ENCODE data around the gene IL18. TPM values are rescaled to one million over a fixed set of nuclear protein-coding genes. Genes with fewer than 3 reads are reported as not detected.
"Not testable (repeated sequence)": the region's sequence is repeated elsewhere in the genome, so short reads cannot be mapped to it uniquely, and the experiment has no call there.

Gene IL18
- total RNA-seq, 1 donor from 2014 or later: 1.4 TPM

DNA sequence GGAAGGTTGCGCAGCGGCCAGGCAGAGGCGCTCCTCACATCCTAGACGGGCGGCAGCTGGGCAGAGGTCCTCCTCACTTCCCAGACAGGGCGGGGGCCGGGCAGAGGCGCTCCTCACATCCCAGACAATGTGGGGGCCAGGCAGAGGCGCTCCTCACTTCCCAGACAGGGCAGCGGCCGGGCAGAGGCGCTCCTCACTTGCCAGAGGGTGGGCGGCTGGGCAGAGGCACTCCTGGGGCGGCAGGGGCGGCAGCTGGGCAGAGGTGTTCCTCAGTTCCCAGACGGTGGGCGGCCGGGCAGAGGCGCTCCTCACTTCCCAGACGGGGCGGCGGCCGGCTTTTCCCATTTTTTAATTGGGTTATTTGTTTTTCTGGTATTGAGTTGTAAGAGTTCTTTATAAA lies 42.2 kb upstream of the IL18 start:
- H3K27ac Mint-ChIP-seq: no peak overlapping the region
- H3K4me3 Mint-ChIP-seq (ENCODE audit: low read depth): no peak overlapping the region
- peaks cover 5% of the 10 kb centered on the region for H3K36me3 Mint-ChIP-seq (ENCODE audit: insufficient read depth)
- H3K27me3 Mint-ChIP-seq: peaks cover 4% of the 10 kb centered on the region
- DNase-seq (ENCODE audit: low spot score, unreplicated experiment): no peak
- peaks cover 4% of the 10 kb centered on the region for H3K9me3 Mint-ChIP-seq (ENCODE audit: low read depth)
- H3K4me1 Mint-ChIP-seq (ENCODE audit: low read depth): peaks cover 10% of the 10 kb centered on the region
- TF ChIP-seq, protein P1, sequence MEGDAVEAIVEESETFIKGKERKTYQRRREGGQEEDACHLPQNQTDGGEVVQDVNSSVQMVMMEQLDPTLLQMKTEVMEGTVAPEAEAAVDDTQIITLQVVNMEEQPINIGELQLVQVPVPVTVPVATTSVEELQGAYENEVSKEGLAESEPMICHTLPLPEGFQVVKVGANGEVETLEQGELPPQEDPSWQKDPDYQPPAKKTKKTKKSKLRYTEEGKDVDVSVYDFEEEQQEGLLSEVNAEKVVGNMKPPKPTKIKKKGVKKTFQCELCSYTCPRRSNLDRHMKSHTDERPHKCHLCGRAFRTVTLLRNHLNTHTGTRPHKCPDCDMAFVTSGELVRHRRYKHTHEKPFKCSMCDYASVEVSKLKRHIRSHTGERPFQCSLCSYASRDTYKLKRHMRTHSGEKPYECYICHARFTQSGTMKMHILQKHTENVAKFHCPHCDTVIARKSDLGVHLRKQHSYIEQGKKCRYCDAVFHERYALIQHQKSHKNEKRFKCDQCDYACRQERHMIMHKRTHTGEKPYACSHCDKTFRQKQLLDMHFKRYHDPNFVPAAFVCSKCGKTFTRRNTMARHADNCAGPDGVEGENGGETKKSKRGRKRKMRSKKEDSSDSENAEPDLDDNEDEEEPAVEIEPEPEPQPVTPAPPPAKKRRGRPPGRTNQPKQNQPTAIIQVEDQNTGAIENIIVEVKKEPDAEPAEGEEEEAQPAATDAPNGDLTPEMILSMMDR (IDR thresholded peaks at IDR 0.05; ENCODE audit: unreplicated experiment): no peak

DNA sequence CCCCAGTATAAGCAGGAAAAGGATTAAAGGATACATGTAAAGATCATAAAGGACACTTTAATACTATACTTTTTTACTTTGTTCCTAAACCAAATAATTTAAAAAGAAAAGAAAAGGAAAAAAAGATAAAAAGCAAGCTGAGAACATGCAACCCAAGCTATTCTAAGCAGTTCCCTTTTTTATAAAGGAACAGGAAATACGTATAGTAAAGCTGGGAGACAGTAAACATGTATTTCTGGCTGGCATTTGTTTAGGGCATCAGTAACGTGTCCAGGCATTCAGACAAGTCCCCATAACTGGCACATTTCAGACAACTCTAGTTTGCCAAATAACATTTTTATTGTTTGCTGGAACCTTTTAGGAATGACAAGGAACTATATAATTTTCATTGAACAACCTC lies 36.4 kb upstream of the IL18 start:
- Mint-ChIP-seq H3K4me1 (ENCODE audit: low read depth) (peaks cover 14% of the 10 kb centered on the region), H3K27me3 (peaks cover 8% of the 10 kb centered on the region), H3K27ac (no peak overlapping the region), H3K36me3 (ENCODE audit: insufficient read depth) (no peaks in the 10 kb centered on the region), H3K4me3 (ENCODE audit: low read depth) (no peak overlapping the region), H3K9me3 (ENCODE audit: low read depth) (no peaks in the 10 kb centered on the region)
- TF ChIP-seq, protein P1 (IDR thresholded peaks at IDR 0.05; ENCODE audit: unreplicated experiment): no peak
- no peak for DNase-seq (ENCODE audit: low spot score, unreplicated experiment)

DNA sequence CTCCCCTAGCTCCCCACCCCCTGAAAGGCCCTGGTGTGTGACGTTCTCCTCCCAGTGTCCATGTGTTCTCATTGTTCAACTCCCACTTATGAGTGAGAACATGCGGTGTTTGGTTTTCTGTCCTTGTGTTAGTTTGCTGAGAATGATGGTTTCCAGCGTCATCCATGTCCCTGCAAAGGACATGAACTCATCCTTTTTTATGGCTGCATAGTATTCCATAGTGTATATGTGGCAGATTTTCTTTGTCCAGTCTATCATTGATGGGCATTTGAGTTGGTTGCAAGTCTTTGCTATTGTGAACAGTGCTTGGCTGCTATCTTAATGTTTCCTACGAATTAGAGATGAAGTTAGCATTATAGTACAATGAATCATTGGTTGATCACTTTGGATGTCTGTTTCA lies 35.2 kb upstream of the IL18 start:
- not testable (repeated sequence) for H3K4me3 Mint-ChIP-seq (ENCODE audit: low read depth); H3K9me3 Mint-ChIP-seq (ENCODE audit: low read depth); H3K27ac Mint-ChIP-seq; DNase-seq (ENCODE audit: low spot score, unreplicated experiment); H3K36me3 Mint-ChIP-seq (ENCODE audit: insufficient read depth); H3K27me3 Mint-ChIP-seq
- H3K4me1 Mint-ChIP-seq (ENCODE audit: low read depth): peaks cover 14% of the 10 kb centered on the region

DNA sequence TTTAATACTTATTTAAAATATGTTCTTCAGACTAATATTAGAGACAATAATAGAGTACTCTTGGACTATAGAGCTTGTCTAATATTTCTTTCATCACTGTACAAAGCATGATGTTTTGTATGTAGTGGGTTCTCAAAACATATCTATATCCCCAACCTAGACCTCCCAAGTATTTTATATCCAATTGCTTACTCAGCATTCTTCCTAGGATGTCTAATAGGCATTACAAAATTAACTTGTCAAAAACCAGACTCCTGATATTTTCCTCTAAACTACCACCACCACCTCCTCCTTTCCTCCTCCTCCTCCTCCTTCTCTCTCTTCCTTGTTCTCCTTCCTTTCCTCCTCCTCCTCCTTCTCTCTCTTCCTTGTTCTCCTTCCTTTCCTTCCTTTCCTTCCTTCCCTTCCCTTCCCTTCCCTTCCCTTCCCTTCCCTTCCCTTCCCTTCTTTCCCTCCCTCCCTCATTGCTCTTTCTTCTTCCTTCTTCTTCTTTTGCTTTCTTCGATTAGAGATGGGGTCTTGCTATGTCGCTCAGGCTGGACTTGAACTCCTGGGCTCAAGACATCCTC lies 32.7 kb upstream of the IL18 start:
- H3K4me1 Mint-ChIP-seq (ENCODE audit: low read depth): peaks cover 7% of the 10 kb centered on the region
- H3K9me3 Mint-ChIP-seq (ENCODE audit: low read depth): peaks cover 3% of the 10 kb centered on the region
- no peaks in the 10 kb centered on the region for H3K36me3 Mint-ChIP-seq (ENCODE audit: insufficient read depth)
- H3K4me3 Mint-ChIP-seq (ENCODE audit: low read depth): no peak overlapping the region
- DNase-seq (ENCODE audit: low spot score, unreplicated experiment): no peak
- no peak overlapping the region for H3K27ac Mint-ChIP-seq
- TF ChIP-seq, protein P1 (IDR thresholded peaks at IDR 0.05; ENCODE audit: unreplicated experiment): no peak
- H3K27me3 Mint-ChIP-seq: peaks cover 8% of the 10 kb centered on the region

DNA sequence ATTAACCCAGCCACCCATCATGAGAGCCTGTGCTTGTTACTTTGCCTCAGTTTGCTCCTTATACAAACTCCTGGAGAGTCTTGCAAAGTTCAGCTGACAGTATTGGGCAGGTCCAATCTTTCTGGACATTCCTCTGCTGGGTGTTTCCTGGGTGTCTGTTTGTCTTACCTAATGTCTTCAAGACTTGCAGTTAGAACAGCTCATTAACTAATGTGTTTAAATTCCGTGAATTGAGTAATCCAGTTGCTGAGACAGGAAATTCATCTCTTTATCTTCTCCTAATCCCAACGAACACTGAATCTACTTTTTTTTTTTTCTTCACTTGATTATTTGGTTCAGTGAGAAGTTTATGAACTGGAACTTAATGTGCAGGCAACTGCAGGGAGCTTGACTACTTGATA lies 32.1 kb upstream of the IL18 start:
- Mint-ChIP-seq H3K4me3 (ENCODE audit: low read depth) (no peak overlapping the region), H3K27me3 (peaks cover 8% of the 10 kb centered on the region), H3K4me1 (ENCODE audit: low read depth) (peaks cover 4% of the 10 kb centered on the region)

DNA sequence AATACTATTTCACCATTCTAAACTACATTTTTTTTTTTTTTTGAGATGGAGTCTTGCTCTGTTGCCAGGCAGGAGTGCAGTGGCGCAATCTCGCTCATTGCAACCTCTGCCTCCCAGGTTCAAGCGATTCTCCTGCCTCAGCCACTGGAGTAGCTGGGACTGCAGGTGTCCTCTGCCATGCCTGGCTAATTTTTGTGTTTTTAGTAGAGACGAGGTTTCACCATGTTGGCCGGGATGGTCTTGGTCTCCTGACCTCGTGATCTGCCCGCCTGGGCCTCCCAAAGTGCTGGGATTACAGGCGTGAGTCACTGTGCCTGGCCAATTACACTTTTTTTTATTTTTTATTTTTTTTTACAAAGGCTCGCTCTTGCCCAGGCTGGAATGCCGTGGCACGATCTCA lies 31.2 kb upstream of the IL18 start:
- H3K27ac Mint-ChIP-seq; H3K36me3 Mint-ChIP-seq (ENCODE audit: insufficient read depth); H3K4me3 Mint-ChIP-seq (ENCODE audit: low read depth); H3K4me1 Mint-ChIP-seq (ENCODE audit: low read depth); H3K9me3 Mint-ChIP-seq (ENCODE audit: low read depth); DNase-seq (ENCODE audit: low spot score, unreplicated experiment); H3K27me3 Mint-ChIP-seq: not testable (repeated sequence)

More for the DNA sequence above, 32.1 kb upstream of the IL18 start:
- no peak for DNase-seq (ENCODE audit: low spot score, unreplicated experiment)
- H3K27ac Mint-ChIP-seq: no peak overlapping the region
- peaks cover 3% of the 10 kb centered on the region for H3K9me3 Mint-ChIP-seq (ENCODE audit: low read depth)
- TF ChIP-seq, protein P1 (IDR thresholded peaks at IDR 0.05; ENCODE audit: unreplicated experiment): no peak
- no peaks in the 10 kb centered on the region for H3K36me3 Mint-ChIP-seq (ENCODE audit: insufficient read depth)

Data from progenitor cell of endocrine pancreas (in vitro differentiated cells).